IMR-90 (cell line): ENCODE data around the gene CYP4F8.
"Not testable (repeated sequence)": the region's sequence is repeated elsewhere in the genome, so short reads cannot be mapped to it uniquely, and the experiment has no call there.

Source experiments
- BHLHE40 ChIP-seq: fragments of 150-350 bp; IDR thresholded peaks from 2 replicates; pipeline ENCODE4 v1.6.1; 2016; ENCODE audit warnings: mild to moderate bottlenecking, low read depth, low read length
- CEBPB ChIP-seq: IDR thresholded peaks from 2 replicates; pipeline ENCODE4 v1.6.1; 2012; ENCODE audit warnings: low read depth, low read length, improper control_type of control experiment
- RAD21 ChIP-seq: IDR thresholded peaks from 2 replicates; pipeline ENCODE4 v1.6.1; 2012; ENCODE audit warnings: low read length, improper control_type of control experiment
- USF2 ChIP-seq: fragments of 150-350 bp; IDR thresholded peaks from 2 replicates; pipeline ENCODE4 v1.6.1; 2017; ENCODE audit warnings: mild to moderate bottlenecking, antibody characterized with exemption, low read length, low read depth
- TF ChIP-seq, protein P1 (sequence below): conservative IDR thresholded peaks from 2 replicates; pipeline ENCODE4 v1.5.1; 2012; ENCODE audit warnings: mild to moderate bottlenecking, low read depth, low read length, improper control_type of control experiment

GRCh38 chr19:15593766-15594165 is 21.3 kb upstream of the CYP4F8 start:
- not testable (repeated sequence) for TF ChIP-seq RAD21, USF2, BHLHE40, CEBPB
- TF ChIP-seq, protein P1, sequence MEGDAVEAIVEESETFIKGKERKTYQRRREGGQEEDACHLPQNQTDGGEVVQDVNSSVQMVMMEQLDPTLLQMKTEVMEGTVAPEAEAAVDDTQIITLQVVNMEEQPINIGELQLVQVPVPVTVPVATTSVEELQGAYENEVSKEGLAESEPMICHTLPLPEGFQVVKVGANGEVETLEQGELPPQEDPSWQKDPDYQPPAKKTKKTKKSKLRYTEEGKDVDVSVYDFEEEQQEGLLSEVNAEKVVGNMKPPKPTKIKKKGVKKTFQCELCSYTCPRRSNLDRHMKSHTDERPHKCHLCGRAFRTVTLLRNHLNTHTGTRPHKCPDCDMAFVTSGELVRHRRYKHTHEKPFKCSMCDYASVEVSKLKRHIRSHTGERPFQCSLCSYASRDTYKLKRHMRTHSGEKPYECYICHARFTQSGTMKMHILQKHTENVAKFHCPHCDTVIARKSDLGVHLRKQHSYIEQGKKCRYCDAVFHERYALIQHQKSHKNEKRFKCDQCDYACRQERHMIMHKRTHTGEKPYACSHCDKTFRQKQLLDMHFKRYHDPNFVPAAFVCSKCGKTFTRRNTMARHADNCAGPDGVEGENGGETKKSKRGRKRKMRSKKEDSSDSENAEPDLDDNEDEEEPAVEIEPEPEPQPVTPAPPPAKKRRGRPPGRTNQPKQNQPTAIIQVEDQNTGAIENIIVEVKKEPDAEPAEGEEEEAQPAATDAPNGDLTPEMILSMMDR = not testable (repeated sequence)
